ENCODE measurements around the gene TSPOAP1. TPM values are rescaled to one million over a fixed set of nuclear protein-coding genes. Genes with fewer than 3 reads are reported as not detected.

The TSPOAP1 gene
- total and polyA plus RNA-seq, 2 of the 13 experiments (the other 11 are each of a cell fraction or from before 2014, with no cell fraction given) = not detected

- TF ChIP-seq SP140L (CRISPR knock-in tag; IDR thresholded peaks at IDR 0.05; ENCODE audit: borderline replicate concordance) = 0 out of 2 replicates have a peak, but pooled peaks have one; percentile 62
- TF ChIP-seq RFX1 (IDR thresholded peaks at IDR 0.05) = no peak
- TF ChIP-seq ZNF383 (CRISPR knock-in tag; IDR thresholded peaks at IDR 0.05; ENCODE audit: borderline replicate concordance) = no peak
- peak; percentile 80; the same call in 1 of the 2 replicates for TF ChIP-seq PITX1 (CRISPR knock-in tag; IDR thresholded peaks at IDR 0.05)
- TF ChIP-seq UBTF (CRISPR knock-in tag; IDR thresholded peaks at IDR 0.05) = peak; percentile 77
- TF ChIP-seq SIN3B (IDR thresholded peaks at IDR 0.05; ENCODE audit: low read length) = peak; percentile 91
- TF ChIP-seq CTCF (CRISPR knock-in tag; IDR thresholded peaks at IDR 0.05) = peak; percentile 64
- peak; percentile 91; the same call in 1 of the 2 replicates for TF ChIP-seq SNAPC2 (CRISPR knock-in tag; IDR thresholded peaks at IDR 0.05)
- peak; percentile 95 for TF ChIP-seq THAP9 (CRISPR knock-in tag; IDR thresholded peaks at IDR 0.05; ENCODE audit: borderline replicate concordance)
- peak; percentile 42; the same call in 1 of the 2 replicates for TF ChIP-seq SIX1 (CRISPR knock-in tag; IDR thresholded peaks at IDR 0.05; ENCODE audit: borderline replicate concordance)
- TF ChIP-seq CCDC6 (CRISPR knock-in tag; IDR thresholded peaks at IDR 0.05) = peak; percentile 67
- peak; percentile 84 for TF ChIP-seq U2AF2 (IDR thresholded peaks at IDR 0.05; ENCODE audit: low read depth, low read length)
- TF ChIP-seq FUBP1 (CRISPR knock-in tag; IDR thresholded peaks at IDR 0.05; ENCODE audit: borderline replicate concordance) = no peak; the same call in 1 of the 2 replicates
- peak; percentile 68 for TF ChIP-seq SP2 (CRISPR knock-in tag; IDR thresholded peaks at IDR 0.05)
- peak; percentile 68 for TF ChIP-seq THRA (CRISPR knock-in tag; IDR thresholded peaks at IDR 0.05; ENCODE audit: borderline replicate concordance)
- peak; percentile 92; the same call in 1 of the 2 replicates for TF ChIP-seq IRF1 (CRISPR knock-in tag; IDR thresholded peaks at IDR 0.05; ENCODE audit: low read depth)
- no peak for TF ChIP-seq GTF2F1 (IDR thresholded peaks at IDR 0.05; ENCODE audit: low read length)
Observed at GRCh38 chr17:58351831-58352595, 23.4 kb upstream of the TSPOAP1 start, which contains the start of gene SUPT4H1 (continued).

Data from HepG2 (cell line).